ENCODE results near the gene TTC9C.
"Not testable (repeated sequence)": the region's sequence is repeated elsewhere in the genome, so short reads cannot be mapped to it uniquely, and the experiment has no call there.

TTC9C gene

DNA sequence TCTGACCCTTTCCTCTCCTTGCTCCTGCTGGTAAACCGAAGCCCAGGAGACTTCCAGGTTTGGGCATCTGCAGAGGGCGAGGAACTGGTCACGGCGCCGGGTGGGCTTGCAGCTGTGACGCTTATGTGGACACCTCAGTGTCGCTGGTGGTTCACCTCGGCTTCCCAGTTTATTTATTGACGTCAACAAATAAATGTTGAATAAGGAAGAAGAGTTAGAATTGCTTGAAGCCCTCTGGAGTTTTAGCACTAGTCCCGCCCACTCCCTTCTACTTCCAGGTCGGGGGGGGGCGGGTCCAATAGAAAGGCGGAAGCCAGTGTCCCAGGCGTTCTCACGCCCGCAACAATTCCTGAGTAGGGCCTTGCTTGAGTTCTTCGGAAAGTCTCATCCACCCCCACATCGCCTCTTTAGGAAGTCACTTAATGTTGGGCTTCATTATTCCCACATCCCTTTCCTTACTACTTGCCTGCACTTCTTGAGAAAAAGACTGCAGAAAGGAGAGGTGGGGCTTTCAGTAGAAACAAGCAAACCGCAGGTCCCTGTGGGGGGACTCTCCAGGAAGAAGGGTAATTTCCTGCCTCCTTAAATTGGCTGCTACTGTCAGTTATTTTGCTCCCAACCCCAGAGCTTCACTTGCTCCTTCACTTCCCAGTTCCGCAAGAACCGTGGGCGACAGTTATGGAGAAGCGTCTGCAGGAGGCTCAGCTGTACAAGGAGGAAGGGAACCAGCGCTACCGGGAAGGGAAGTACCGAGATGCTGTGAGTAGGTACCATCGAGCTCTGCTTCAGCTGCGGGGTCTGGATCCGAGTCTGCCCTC is at the start of gene TTC9C:
Gene TTC9C, plus strand, starts transcription at position 316 of the 818 bp plus-strand sequence. Its CDS starts 363 bp downstream, at position 679.
- DNase-seq (ENCODE audit: low spot score) = peak; percentile 80

DNA sequence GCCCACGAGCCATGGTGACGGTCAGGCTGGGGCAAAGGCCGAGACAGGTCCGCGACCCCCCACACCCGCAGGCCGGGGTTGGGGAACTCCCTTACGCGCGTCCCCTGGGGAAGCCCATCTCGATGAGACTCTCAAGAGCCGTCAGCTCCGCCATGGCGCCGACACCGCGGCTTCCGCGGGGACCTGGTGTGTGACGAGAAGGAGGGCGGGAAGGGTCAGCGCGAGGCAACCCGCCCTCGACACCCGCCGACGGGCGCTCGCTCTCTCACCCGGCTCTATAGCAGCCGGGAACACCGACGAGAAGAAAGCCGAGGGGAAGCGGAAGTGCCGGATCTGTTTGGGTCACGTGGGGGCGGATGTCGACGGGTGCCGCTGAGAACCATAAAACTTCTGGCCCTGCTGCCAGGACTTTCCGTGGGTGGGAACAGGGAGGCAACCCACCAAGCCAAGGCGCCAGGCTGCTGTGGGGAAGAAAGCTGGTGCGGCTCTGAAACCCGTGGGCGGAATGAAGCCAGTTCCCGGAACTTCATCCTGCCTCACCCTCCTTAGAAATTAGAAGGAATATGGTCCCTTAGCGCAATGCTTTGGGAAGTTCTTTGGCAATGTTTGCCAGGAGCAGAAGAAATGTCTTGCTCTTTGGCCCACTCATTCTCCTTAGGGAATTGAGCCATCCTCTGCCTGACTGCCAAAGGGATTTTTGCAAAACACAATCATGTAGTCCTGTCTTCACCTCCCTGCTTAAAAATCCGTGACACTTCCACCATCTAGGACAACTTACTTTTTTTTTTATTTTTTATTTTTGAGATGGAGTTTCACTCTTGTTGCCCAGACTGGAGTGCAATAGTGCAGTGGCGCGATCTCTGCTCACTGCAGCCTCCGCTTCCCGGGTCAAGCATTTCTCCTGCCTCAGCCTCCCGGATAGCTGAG is 49.3 kb upstream of the TTC9C start, which contains the start of gene UBXN1:
Gene UBXN1, minus strand, starts transcription at position 304 of the 927 bp plus-strand sequence. Its CDS starts 150 bp downstream, at position 154.
- peak; percentile 88 for DNase-seq (ENCODE audit: low spot score)

- DNase-seq (ENCODE audit: low spot score) = peak; percentile 78
Measured at GRCh38 chr11:62680825-62681240, 47.5 kb upstream of the TTC9C start.

GRCh38 chr11:62682518-62682917 is 45.8 kb upstream of the TTC9C start:
- no peak for DNase-seq (ENCODE audit: low spot score)

- no peak for DNase-seq (ENCODE audit: low spot score)
Measured at GRCh38 chr11:62687508-62688396, 40.5 kb upstream of the TTC9C start.

- DNase-seq (ENCODE audit: low spot score) = no peak
Measured at GRCh38 chr11:62688491-62688890, 39.8 kb upstream of the TTC9C start.

GRCh38 chr11:62689421-62690183 is 38.7 kb upstream of the TTC9C start, which contains the start of gene LRRN4CL:
Gene LRRN4CL (minus strand): TSS chr11:62689530. CDS start chr11:62688508, 1,022 bp downstream.
- no peak for DNase-seq (ENCODE audit: low spot score)

- not testable (repeated sequence) for DNase-seq (ENCODE audit: low spot score)
Measured at GRCh38 chr11:62693624-62694023, 34.7 kb upstream of the TTC9C start.

DNA sequence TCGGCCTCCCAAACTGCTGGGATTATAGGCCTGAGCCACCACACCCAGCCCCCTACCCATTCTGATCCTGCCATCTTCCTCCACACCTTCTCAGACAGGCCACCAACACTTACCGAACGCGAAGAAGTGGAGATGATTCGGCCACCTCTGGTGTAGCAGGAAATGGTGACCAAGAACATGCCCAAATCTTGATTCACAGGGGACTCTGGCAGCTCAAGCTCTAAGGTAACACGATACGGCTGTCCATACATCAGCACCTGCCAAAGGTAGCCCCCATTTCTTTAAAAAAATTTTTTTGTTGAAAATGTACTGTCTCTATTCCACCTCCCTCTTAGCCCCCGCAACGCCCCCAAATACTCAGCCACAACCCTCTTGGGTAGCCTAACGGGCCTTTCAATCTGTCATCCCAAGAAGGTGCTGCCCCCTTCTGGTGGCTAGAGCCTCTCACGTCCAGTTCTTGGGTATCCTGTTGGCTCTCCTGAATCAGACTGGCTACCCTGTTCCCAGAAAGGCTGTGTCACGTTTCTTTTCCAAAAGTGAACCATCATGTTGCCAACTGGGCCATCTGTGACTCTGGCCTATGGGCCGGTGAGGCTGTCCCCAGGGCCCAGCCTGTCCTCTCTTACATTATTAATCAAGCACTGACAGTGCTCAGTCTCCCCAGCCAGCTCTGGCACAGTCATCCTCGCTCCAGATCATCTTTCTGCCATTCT is 33.7 kb upstream of the TTC9C start:
- DNase-seq (ENCODE audit: low spot score) = peak; percentile 77

- DNase-seq (ENCODE audit: low spot score) = no peak
Measured at GRCh38 chr11:62702246-62702645, 26.0 kb upstream of the TTC9C start.

DNA sequence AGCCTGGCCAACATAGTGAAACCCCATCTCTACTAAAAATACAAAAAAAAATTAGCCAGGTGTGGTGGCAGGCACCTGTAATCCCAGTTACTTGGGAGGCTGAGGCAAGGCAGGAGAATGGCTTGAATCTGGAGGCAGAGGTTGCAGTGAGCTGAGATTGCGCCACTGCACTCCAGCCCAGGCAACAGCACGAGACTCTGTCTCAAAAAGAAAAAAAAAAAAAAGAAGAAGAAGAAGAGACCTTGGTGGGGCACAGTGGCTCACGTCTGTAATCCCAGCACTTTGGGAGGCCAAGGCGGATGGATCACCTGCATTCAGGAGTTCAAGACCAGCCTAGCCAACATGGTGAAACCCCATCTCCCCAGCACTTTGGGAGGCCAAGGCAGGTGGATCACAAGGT is 24.4 kb upstream of the TTC9C start:
- not testable (repeated sequence) for DNase-seq (ENCODE audit: low spot score)

DNA sequence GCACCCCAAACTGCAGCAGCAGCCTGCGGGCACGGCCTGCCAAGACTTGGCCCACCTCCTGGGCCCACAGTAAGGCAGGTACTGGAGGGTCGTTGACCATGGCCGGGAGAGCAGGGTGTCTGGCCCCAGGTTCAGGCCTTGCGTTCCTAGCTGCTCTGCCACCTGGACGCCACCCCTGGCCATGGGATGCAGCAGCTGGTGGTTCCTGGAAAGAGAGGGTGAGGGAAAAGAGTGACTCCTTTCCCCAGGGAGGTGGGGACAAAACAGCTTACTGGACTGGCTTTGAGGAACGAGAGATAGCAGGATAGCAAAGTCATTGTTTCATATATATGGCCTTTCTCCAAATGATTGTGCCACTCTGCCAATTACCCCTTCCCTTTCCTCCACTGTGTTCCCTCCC is 22.9 kb upstream of the TTC9C start:
- DNase-seq (ENCODE audit: low spot score) = peak; percentile 64

DNA sequence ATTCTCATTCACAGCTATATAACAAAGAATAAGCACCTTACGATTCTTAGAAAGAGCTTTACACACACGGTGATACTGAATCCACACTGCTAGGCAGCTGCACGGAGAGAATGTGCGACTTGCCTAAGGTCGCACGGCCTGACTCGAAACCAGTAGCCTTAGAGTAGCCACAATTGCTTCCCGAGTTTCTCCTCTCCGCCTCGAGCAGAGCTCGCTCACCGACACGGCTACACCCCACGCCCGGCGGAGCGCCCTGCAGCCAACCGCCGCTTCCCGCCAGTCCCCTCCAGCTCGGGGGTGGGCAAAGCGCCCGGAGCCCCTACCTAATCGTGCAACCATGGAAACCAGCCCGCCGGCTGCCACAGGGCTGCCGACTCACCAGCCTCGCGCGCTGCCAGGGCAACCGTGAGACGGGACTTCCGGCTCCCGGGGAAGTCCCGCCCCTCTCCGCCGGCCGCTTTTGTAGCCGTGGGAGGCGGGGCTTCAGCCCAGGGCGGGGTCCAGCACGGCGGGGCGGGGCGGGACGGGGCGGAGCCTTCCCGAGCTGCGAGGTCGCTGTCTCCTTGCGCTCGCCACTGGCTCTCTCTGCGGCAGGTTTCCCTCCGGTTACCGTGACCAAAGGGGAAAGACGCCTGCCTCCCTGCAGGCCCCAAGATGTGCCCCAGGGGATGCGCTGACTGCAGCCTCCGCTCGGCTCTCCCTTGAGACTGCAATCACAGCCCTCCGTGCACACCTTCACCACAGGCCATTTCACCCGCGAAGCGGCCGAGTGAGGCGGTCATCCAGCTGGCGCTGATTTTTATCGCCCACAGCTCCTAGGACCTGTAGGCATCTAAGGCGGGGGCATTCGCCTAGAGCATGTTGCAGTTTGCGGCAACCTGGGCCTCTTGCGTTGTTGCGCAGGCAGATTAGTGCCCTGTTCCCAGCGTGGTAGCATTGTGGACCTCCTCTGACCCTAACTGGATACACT is 22.1 kb upstream of the TTC9C start:
- peak; percentile 96 for DNase-seq (ENCODE audit: low spot score)

- DNase-seq (ENCODE audit: low spot score) = no peak
Measured at GRCh38 chr11:62706850-62707247, 21.4 kb upstream of the TTC9C start.

DNA sequence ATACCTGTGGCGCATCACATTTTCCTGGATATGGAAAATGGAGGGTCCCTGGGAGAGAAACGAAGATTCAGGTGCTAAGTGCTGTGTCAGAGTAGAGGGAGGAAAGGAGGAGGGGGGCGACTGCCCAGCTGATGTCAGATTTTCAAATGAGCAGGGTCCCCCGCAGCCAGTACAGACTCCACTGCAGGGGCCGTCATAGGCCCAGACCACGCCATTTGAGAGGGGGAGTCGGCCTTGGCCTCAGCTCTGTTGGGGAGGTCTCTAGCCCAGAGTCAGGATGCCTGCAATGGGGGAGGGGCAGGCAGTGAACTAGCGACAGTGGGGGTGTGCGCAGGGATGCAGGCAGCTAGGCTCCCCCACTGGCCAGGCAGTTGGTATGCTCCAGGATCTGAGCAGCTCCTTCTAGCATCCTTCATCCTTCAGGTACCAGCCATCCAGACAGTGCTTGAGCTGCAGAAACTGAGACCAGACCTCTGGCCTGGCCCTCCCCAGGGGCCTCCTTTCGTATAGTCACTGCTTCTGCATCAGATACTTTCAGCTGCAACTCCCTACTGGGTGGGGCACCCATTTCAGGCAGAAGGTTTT is 20.9 kb upstream of the TTC9C start, which contains the start of the genes BSCL2 and GNG3:
Gene BSCL2, minus strand, starts transcription at position 148 of the 585 bp plus-strand sequence. CDS start 229 bp downstream, outside the sequence.
Gene GNG3, plus strand, starts transcription at position 400 of the 585 bp plus-strand sequence. CDS start 620 bp downstream, outside the sequence.
- no peak for DNase-seq (ENCODE audit: low spot score)

- DNase-seq (ENCODE audit: low spot score) = no peak
Measured at GRCh38 chr11:62708392-62708791, 19.9 kb upstream of the TTC9C start.

DNA sequence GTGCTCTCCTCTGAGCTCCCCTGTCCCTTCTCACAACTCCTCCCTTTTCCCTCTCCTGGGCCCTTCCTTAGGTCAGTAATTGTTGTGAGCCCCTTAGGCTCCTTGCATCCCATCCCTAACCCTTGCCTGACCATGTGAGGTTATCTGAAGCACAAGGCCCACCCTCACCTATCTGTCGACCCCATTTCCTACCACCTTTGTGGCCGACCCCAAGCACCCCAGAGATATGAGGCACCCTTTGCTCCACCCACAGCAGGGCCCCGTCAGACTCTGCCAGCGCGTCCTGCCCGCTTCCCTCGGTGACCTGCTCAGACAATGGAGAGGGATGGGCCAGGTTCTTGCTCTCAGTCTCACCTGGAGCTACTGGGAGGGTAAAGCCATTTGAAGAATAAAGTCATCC is 19.5 kb upstream of the TTC9C start:
- DNase-seq (ENCODE audit: low spot score) = no peak

All from D341Med (cell line).